ENCODE data around the gene PDE10A.
A peak's percentile ranks its signal among the peaks of the same experiment; 100 is the strongest.

The PDE10A gene

DNA sequence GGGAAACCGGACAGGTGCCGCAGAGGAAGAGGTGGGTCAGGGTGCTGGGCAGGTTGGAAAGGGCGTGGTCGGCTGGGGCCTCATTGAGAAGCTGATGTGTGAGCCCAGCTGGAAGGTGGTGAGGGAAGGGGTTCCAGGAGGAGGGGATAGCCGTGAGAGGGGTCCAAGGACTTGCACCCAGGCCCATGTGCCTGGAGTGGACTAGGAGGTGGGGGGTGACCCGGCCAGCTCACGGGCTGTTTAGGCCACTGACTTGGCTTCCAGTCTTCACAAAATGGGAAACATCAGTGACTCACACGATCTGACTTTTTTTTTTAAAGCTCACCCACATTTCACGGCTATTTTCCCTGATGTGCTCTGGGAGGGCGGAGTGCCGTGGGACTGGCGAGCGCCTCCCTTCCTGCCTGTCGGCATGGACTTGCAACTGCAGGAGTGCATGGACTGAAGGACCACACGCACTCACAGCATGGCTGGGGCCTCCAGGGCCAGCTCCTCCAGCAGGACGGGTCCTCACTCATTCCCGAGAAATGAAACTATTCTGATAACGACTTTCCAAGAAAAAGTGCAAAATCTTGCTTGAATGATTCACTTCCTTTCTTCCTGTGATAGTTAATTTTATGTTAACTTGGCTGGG, 13.5 kb upstream of the PDE10A start:
- no peak overlapping the region for H3K9ac ChIP-seq (ENCODE audit: low read depth, low read length)
- H3K4me1 ChIP-seq (ENCODE audit: control insufficient read depth, insufficient read depth, low read length): no peaks in the 10 kb centered on the region
- no peaks in the 10 kb centered on the region for H3K27me3 ChIP-seq (ENCODE audit: control insufficient read depth, insufficient read depth, low read length)
- no peak overlapping the region for H3K4me3 ChIP-seq (ENCODE audit: low read depth, low read length)
- H3K9me3 ChIP-seq (ENCODE audit: control insufficient read depth, insufficient read depth, low read length): no peaks in the 10 kb centered on the region
- no peaks in the 10 kb centered on the region for H3K36me3 ChIP-seq (ENCODE audit: control insufficient read depth, insufficient read depth, low read length)

DNA sequence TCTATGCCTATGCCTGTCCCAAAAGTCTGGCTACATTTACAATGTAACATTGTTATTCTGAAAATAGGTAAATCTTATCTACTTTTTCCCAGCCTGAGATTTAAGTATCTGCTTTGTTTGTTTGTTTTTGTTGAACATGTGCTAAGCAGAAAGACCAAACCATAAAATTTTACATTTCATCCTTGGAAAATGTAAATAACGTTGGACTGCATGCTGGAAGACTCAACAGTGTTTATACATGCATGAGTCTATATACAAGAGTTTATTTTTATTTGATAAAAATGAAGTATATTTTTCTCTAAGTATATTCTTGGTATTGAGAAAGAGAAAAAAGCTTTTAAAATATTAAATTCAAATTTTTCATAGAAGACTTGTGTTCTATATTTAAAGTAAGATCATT, 12.1 kb upstream of the PDE10A start:
- Histone ChIP-seq H3K4me3 (ENCODE audit: low read depth, low read length) (no peak overlapping the region), H3K4me1 (ENCODE audit: control insufficient read depth, insufficient read depth, low read length) (no peaks in the 10 kb centered on the region), H3K27me3 (ENCODE audit: control insufficient read depth, insufficient read depth, low read length) (no peaks in the 10 kb centered on the region), H3K36me3 (ENCODE audit: control insufficient read depth, insufficient read depth, low read length) (no peaks in the 10 kb centered on the region), H3K9ac (ENCODE audit: low read depth, low read length) (no peak overlapping the region), H3K9me3 (ENCODE audit: control insufficient read depth, insufficient read depth, low read length) (no peaks in the 10 kb centered on the region)

DNA sequence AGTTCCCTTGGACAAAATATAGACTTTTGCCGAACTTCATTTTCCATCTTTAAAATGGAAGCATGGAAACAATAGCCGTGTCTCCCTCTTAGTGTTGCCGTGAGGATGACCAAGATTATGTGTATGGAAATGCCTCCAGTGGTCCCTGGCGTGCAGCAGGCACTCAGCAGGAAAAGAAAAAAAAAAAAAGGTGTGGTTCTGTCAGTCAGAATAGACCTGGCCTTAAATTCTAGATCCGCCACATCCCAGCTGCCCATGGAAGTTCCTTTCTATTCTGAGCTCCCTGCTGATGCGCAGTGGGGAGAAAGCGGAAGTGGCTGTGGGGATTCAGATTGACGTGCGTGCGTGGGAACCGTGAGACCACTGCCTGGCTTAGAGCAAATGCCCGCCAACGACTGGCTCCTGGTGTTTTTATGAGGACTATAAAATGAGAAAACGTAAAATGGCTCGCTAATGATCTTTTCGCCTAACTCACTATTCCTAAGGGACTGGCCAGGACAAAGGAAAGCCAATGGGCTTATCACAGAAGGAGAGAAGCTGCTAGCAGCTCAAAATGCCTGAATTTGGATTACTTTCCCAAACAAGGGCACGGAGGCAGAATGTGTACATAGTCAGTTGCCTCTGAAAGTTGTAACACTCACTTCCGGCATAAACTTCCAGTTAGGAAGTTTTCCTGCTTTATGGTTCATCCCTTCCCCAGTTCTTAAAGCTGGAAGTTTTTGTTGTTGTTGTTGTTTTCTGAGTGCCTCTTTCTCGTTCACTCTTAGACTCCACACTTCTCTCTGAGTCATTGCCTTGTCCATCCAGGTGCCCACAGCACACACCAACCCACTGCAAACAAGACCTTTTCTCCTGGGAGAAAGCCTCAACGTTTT, 11.4 kb upstream of the PDE10A start:
- H3K9me3 ChIP-seq (ENCODE audit: control insufficient read depth, insufficient read depth, low read length): no peaks in the 10 kb centered on the region
- H3K9ac ChIP-seq (ENCODE audit: low read depth, low read length): no peak overlapping the region
- no peaks in the 10 kb centered on the region for H3K4me1 ChIP-seq (ENCODE audit: control insufficient read depth, insufficient read depth, low read length)
- no peak overlapping the region for H3K4me3 ChIP-seq (ENCODE audit: low read depth, low read length)
- no peaks in the 10 kb centered on the region for H3K27me3 ChIP-seq (ENCODE audit: control insufficient read depth, insufficient read depth, low read length)
- no peaks in the 10 kb centered on the region for H3K36me3 ChIP-seq (ENCODE audit: control insufficient read depth, insufficient read depth, low read length)

DNA sequence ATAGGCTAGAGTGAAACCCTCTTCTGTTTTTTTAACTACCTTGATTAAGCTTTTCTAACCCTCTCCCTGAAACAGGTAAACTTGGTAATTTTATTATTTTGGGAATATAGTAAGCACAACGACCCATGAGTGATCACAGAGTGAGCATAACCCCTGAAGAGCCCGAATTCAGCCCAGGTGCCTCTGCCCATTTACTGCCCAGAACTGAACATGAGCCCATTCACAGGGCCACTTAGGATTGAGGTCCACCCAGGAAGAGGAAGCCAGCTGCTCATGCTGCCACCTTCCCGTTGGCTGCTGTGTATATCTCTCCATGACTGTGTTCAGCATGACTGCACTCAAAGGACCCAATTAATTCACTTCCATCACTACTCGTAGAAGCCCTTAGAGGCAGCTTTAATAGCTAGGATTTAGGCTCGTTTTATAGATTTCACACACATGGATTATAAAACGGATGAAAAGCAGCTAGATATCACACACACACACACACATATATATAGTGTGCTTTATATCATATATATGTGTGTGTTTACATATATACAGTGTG, 8.3 kb upstream of the PDE10A start:
- H3K36me3 ChIP-seq (ENCODE audit: control insufficient read depth, insufficient read depth, low read length): no peaks in the 10 kb centered on the region
- H3K9me3 ChIP-seq (ENCODE audit: control insufficient read depth, insufficient read depth, low read length): no peaks in the 10 kb centered on the region
- H3K4me1 ChIP-seq (ENCODE audit: control insufficient read depth, insufficient read depth, low read length): no peaks in the 10 kb centered on the region
- H3K9ac ChIP-seq (ENCODE audit: low read depth, low read length): no peak overlapping the region
- H3K4me3 ChIP-seq (ENCODE audit: low read depth, low read length): no peak overlapping the region
- peaks cover 7% of the 10 kb centered on the region for H3K27me3 ChIP-seq (ENCODE audit: control insufficient read depth, insufficient read depth, low read length)

DNA sequence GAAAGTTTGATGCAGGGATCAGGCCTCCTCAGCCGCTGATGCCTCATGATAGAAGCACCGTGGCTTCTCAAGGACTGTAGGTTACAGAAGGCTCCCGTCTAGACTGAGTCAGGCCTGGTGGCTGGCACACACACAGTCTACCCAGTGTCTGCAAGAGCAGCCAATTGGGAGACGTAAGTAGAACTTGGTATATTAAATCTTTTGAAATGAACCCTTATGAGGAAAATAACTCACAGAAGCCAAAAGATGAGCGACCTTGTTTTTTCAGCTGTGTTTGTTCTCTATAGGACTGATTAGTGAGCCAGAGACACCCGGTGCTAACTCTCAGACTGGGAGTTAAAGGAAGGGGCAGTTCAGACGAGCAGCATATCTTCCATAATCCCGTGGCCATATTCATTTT, 5.9 kb upstream of the PDE10A start:
- Histone ChIP-seq H3K36me3 (ENCODE audit: control insufficient read depth, insufficient read depth, low read length) (no peaks in the 10 kb centered on the region), H3K4me1 (ENCODE audit: control insufficient read depth, insufficient read depth, low read length) (peaks cover 6% of the 10 kb centered on the region), H3K9ac (ENCODE audit: low read depth, low read length) (no peak overlapping the region), H3K4me3 (ENCODE audit: low read depth, low read length) (no peak overlapping the region), H3K9me3 (ENCODE audit: control insufficient read depth, insufficient read depth, low read length) (no peaks in the 10 kb centered on the region), H3K27me3 (ENCODE audit: control insufficient read depth, insufficient read depth, low read length) (peaks cover 30% of the 10 kb centered on the region)

DNA sequence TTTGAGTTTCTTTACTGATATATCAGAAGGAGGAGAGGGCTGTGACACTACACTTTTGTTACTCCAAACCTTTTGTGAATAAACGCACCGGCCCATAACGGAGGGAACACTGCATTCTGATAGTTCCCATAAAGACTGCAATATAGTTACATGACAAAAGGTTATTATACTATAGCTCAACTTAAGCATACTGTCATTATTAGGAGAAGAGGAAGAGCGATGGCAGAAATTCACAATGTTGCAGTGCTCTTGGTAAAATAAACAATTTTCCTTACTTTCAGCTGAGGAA, 2.3 kb upstream of the PDE10A start:
- Histone ChIP-seq H3K9me3 (ENCODE audit: control insufficient read depth, insufficient read depth, low read length) (no peaks in the 10 kb centered on the region), H3K9ac (ENCODE audit: low read depth, low read length) (no peak overlapping the region), H3K4me1 (ENCODE audit: control insufficient read depth, insufficient read depth, low read length) (peaks cover 8% of the 10 kb centered on the region), H3K27me3 (ENCODE audit: control insufficient read depth, insufficient read depth, low read length) (peaks cover 56% of the 10 kb centered on the region), H3K4me3 (ENCODE audit: low read depth, low read length) (no peak overlapping the region), H3K36me3 (ENCODE audit: control insufficient read depth, insufficient read depth, low read length) (no peaks in the 10 kb centered on the region)

DNA sequence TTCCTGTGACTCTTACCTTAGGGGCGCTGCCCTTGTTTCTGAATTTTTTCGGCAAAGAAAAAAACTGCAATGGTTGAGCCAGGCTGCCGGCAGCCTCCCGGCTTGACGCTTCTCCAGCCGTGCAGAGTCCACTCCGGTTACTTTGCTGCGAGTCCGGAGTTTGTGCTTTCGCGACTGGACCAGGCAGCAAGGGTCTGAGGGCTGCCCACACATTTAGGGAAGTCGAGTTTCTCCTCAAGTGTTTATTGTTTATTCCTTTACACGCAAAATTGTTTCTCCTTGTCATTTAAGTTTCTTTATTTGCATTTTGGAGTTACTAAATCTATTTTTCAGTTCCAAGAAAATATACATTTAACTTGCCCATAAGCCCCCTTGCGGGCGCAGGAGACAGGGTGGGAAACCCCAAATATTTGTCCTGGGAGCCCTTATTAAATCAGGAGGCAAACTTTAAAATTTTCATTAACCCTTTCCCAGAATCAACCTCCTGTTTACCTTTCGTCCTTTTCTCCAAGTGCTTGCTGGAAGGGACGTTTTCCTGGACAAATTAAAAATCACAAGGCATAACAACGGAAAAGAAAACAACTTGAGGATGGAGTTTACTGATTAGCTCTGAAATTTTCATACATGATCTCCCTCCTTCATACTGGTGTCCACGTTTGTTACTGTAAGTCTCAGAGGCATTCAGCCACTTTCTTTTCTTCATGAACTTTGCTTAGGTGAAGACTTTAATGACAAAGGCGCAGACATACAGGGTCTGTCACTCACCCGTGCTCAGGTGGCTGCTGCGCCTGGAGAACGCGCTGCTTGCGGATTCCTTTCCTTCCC, 1.7 kb upstream of the PDE10A start:
- Histone ChIP-seq H3K27me3 (ENCODE audit: control insufficient read depth, insufficient read depth, low read length) (peaks cover 61% of the 10 kb centered on the region), H3K9ac (ENCODE audit: low read depth, low read length) (no peak overlapping the region), H3K4me1 (ENCODE audit: control insufficient read depth, insufficient read depth, low read length) (peaks cover 8% of the 10 kb centered on the region), H3K9me3 (ENCODE audit: control insufficient read depth, insufficient read depth, low read length) (no peaks in the 10 kb centered on the region), H3K36me3 (ENCODE audit: control insufficient read depth, insufficient read depth, low read length) (no peaks in the 10 kb centered on the region), H3K4me3 (ENCODE audit: low read depth, low read length) (peak overlapping the region; percentile 39)

DNA sequence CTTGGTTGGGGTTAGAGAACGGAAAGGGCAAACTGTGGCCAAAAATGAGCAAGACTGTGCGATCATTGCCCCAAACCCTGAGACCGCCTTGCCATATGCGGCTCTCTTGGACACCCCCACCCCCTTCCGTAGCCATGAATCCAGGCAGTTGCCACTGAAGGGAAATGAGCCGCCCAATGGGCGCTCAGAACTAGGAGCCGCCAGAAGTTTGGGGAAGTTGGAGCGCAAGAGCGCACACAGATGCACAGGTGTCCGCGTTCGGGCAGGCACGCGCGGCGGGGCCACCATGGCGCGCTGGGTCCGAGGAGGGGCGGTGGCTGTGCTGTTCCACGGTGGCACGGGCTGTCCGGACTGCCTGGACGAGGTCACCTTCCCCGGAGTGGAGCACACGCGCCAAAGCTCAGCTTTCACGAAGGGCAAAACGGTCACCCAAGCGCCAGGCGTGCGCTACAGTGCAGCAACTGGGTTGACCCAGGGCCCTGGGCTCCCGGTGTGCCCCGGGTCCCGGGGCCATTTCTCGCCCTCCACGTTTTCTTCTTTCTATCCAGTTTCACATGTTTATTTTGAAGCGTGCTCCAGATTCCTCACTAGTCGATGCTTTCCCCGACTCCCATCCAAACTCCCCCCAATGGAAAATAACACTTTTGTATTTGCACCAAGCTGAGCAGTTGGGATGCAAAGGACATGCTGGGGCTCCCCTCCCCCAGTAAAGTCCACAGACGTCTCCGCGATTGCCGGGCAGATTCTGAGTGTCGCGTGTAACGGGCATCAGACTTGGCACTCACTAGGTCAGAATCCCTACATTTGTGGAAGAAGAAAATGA, 906 bp upstream of the PDE10A start:
- Histone ChIP-seq H3K36me3 (ENCODE audit: control insufficient read depth, insufficient read depth, low read length) (no peaks in the 10 kb centered on the region), H3K9me3 (ENCODE audit: control insufficient read depth, insufficient read depth, low read length) (no peaks in the 10 kb centered on the region), H3K4me1 (ENCODE audit: control insufficient read depth, insufficient read depth, low read length) (peaks cover 8% of the 10 kb centered on the region), H3K9ac (ENCODE audit: low read depth, low read length) (no peak overlapping the region), H3K4me3 (ENCODE audit: low read depth, low read length) (peak overlapping the region; percentile 39), H3K27me3 (ENCODE audit: control insufficient read depth, insufficient read depth, low read length) (peaks cover 69% of the 10 kb centered on the region)

DNA sequence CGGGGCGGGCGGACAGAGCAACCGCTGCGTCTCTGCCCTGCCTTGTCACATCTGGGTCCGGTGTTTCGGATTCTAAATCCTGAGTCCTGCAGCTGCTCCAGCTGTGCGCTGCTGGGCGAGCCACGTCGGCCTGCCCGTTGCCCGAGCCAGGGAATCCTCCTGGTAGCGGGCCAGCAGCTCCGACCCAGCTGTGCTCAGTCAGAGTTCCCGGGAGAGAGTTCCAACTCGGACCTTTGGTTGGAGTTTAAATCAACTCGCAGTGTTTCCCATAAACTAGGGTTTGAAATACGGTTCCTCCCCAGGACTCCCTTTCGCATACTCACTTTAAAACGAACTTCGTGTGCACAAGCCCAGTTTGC, 315 bp upstream of the PDE10A start:
- Histone ChIP-seq H3K9ac (ENCODE audit: low read depth, low read length) (no peak overlapping the region), H3K36me3 (ENCODE audit: control insufficient read depth, insufficient read depth, low read length) (no peaks in the 10 kb centered on the region), H3K4me1 (ENCODE audit: control insufficient read depth, insufficient read depth, low read length) (peaks cover 8% of the 10 kb centered on the region), H3K27me3 (ENCODE audit: control insufficient read depth, insufficient read depth, low read length) (peaks cover 75% of the 10 kb centered on the region), H3K9me3 (ENCODE audit: control insufficient read depth, insufficient read depth, low read length) (no peaks in the 10 kb centered on the region), H3K4me3 (ENCODE audit: low read depth, low read length) (peak overlapping the region; percentile 39)

DNA sequence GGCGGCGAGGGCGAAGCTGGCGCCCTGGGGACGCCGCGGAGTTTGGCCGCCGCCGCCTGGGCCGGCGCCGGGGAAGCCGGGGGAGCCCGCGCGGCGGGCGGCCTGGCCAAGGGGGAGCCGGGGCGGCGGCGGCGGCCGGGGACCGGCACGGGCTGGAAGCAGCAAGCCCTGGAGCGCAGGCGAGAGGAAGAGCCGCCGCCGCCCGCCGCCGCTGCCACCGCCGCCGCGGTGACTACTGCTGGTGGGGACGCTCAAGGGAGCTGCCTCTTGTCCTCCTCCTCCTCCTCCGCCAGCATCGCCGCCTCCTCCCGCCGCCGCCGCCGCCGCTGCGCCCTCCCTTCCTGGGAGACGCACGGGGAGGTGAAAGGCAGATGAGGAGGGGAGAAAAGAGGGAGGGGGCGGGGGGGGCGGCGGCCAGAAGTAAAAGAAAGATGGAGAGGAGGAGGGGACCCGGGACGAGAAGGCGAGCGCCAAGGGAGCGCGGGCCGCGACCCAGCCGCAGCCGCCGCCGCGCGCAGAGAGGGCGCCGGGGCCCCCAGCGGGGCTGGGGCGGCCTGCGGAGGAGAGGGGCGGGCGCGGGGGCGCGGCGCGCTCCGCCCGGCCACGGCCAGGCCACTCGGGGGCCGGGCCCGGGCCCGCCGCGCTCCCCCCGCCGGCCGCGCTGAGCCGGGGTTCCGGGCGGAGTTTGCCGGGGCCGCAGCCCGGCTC, 846 bp downstream of the PDE10A start:
- no peaks in the 10 kb centered on the region for H3K9me3 ChIP-seq (ENCODE audit: control insufficient read depth, insufficient read depth, low read length)
- H3K36me3 ChIP-seq (ENCODE audit: control insufficient read depth, insufficient read depth, low read length): no peaks in the 10 kb centered on the region
- peaks cover 86% of the 10 kb centered on the region for H3K27me3 ChIP-seq (ENCODE audit: control insufficient read depth, insufficient read depth, low read length)
- H3K4me3 ChIP-seq (ENCODE audit: low read depth, low read length): peak overlapping the region; percentile 60
- peaks cover 8% of the 10 kb centered on the region for H3K4me1 ChIP-seq (ENCODE audit: control insufficient read depth, insufficient read depth, low read length)
- H3K9ac ChIP-seq (ENCODE audit: low read depth, low read length): no peak overlapping the region

DNA sequence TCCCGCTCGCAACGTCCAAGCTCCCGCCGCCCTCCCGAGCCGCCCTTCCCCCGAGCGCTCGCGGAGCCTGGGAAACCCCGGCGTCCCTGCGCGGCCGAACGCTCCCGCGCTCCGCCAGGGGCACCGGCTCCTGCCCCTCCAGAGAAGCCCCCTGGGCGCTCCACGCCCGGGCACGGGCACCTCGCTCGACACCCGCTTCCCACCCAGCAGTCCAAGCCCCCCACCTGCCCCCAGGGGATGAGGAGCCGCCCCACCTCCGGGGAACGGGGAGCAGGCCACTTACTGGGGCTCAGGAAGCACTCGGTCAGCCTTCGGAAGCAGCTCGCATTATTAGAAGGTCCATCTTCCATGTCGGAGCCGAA, 1.4 kb downstream of the PDE10A start:
- Histone ChIP-seq H3K9me3 (ENCODE audit: control insufficient read depth, insufficient read depth, low read length) (no peaks in the 10 kb centered on the region), H3K27me3 (ENCODE audit: control insufficient read depth, insufficient read depth, low read length) (peaks cover 87% of the 10 kb centered on the region), H3K4me3 (ENCODE audit: low read depth, low read length) (peak overlapping the region; percentile 60), H3K36me3 (ENCODE audit: control insufficient read depth, insufficient read depth, low read length) (no peaks in the 10 kb centered on the region), H3K4me1 (ENCODE audit: control insufficient read depth, insufficient read depth, low read length) (peaks cover 8% of the 10 kb centered on the region), H3K9ac (ENCODE audit: low read depth, low read length) (no peak overlapping the region)

All from iPS-15b (cell line).